Skeletal muscle tissue (tissue), 4 donors: ENCODE results near the gene LYZL6. TPM values are rescaled to one million over a fixed set of nuclear protein-coding genes. Genes with fewer than 3 reads are reported as not detected.

Source experiments
- H3K27ac ChIP-seq: one replicate; pipeline ENCODE4 v1.7.0; 2013; ENCODE audit warnings: mild to moderate bottlenecking, low read depth, low read length, inconsistent platforms
- H3K27me3 ChIP-seq, 3 donors: one replicate each; pipeline ENCODE4 v1.7.0; 2013; ENCODE audit warnings: low read length in 3 of 3; ENCODE audit not compliant: control insufficient read depth in 3 of 3, insufficient read depth in 3 of 3
- H3K36me3 ChIP-seq, 3 donors: one replicate each; pipeline ENCODE4 v1.7.0; 2013; ENCODE audit warnings: low read length in 3 of 3; ENCODE audit not compliant: control insufficient read depth in 3 of 3, insufficient read depth in 3 of 3
- H3K4me1 ChIP-seq, 3 donors: one replicate each; pipeline ENCODE4 v1.7.0; 2013; ENCODE audit warnings: low read length in 3 of 3, mild to moderate bottlenecking in 3 of 3; ENCODE audit not compliant: control insufficient read depth in 3 of 3, insufficient read depth in 3 of 3
- H3K4me3 ChIP-seq, 3 donors: one replicate each; pipeline ENCODE4 v1.7.0; 2013; ENCODE audit warnings: low read length in 3 of 3
- H3K9ac ChIP-seq, 3 donors: one replicate each; pipeline ENCODE4 v1.7.0; 2013; ENCODE audit warnings: low read length in 3 of 3, mild to moderate bottlenecking in 3 of 3, moderate library complexity in 2 of 3, low read depth in 1 of 3
- H3K9me3 ChIP-seq, 3 donors: one replicate each; pipeline ENCODE4 v1.7.0; 2013; ENCODE audit warnings: low read length in 3 of 3; ENCODE audit not compliant: control insufficient read depth in 3 of 3
- total RNA-seq: library from RNA; depleted of rRNA; stranded (reverse); fragments of >200 nt; gene quantifications from one replicate; pipeline ENCODE4 v1.2.3, GENCODE V29; 2014
- donor health status: Osteomylitis.

The LYZL6 gene, protein sequence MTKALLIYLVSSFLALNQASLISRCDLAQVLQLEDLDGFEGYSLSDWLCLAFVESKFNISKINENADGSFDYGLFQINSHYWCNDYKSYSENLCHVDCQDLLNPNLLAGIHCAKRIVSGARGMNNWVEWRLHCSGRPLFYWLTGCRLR
- not detected for total RNA-seq

DNA sequence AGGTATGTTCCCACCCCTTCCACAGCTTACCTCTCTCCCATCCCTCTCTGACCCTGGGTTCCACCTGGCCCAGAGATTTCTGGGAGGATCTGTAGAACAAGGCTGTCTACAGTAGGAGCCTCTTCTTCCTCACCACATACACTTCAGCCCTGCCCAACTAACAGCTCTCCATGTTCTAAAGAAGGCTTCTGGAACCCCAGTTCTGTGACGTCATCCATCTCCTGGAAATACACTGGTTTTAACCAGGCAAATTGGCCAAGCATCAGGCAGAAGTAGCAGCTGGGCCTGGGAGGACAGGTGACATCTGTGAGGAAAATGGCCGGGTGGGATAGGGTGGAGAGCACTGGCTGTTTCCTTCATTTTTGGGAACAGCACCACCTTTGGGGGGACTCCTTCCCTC is at the start of gene LYZL6:
TSS of gene LYZL6 (minus strand) at position 177 of the 400 bp plus-strand sequence. CDS start 4,357 bp downstream, outside the sequence.
- Histone ChIP-seq H3K9me3 (no peaks in the 10 kb centered on the region), H3K27me3 (peaks cover 0 to 4% (median 0%) of the 10 kb centered on the region in 3 donors), H3K4me3 (no peak within 1 kb of the TSS), H3K9ac (no peak within 1 kb of the TSS), H3K4me1 (no peaks in the 10 kb centered on the region), H3K27ac (no peak within 1 kb of the TSS), H3K36me3 (no peaks in the 10 kb centered on the region)

DNA sequence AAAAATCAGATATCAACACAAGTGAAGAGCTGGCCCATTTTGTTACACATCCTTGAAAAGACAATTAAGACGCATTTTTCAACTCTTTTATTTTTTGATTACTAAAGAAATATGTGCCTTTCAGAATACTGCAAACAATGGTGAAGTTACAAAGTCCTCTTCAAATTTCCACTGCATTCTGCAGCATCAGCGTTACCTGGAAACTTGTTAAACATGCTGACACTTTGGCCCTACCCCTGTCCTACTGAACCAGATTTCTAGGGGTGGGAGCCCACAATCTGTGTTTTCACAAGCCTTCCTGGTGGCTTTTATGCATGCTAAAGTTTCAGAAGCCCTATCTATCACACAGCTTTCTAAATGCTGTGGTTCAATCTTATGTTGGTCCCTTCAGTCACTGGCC is 47.6 kb upstream of the LYZL6 start:
- Histone ChIP-seq H3K27me3 (no peaks in the 10 kb centered on the region), H3K4me1 (peaks cover 3 to 8% (median 3%) of the 10 kb centered on the region in 3 donors), H3K4me3 (no peak overlapping the region), H3K9me3 (no peaks in the 10 kb centered on the region), H3K36me3 (no peaks in the 10 kb centered on the region), H3K27ac (no peak overlapping the region), H3K9ac (no peak overlapping the region)

DNA sequence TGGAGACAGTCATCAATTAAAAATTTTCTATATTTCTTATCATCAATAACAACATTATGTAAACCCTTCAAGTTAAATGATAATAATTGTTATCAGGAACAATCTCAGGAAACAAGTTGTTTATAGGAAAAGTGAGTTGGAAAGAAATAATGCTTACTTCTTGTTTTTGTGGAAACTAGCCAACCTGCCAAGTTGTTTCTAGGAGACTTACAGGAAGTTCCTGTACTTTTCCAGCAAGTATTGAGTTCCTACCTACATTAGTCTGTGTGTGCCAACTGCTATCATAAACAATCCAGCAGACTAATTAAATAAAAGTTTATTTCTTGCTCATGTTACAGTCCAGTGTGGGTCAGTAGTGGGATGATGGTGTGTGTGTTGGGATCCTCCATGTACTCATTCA is 44.7 kb upstream of the LYZL6 start:
- no peak overlapping the region for H3K9ac ChIP-seq
- no peak overlapping the region for H3K4me3 ChIP-seq
- H3K36me3 ChIP-seq, result no peaks in the 10 kb centered on the region
- H3K27me3 ChIP-seq, result peaks cover 0 to 6% (median 0%) of the 10 kb centered on the region in 3 donors
- no peak overlapping the region for H3K27ac ChIP-seq
- H3K9me3 ChIP-seq, result no peaks in the 10 kb centered on the region
- H3K4me1 ChIP-seq, result peaks cover 3 to 8% (median 6%) of the 10 kb centered on the region in 3 donors

DNA sequence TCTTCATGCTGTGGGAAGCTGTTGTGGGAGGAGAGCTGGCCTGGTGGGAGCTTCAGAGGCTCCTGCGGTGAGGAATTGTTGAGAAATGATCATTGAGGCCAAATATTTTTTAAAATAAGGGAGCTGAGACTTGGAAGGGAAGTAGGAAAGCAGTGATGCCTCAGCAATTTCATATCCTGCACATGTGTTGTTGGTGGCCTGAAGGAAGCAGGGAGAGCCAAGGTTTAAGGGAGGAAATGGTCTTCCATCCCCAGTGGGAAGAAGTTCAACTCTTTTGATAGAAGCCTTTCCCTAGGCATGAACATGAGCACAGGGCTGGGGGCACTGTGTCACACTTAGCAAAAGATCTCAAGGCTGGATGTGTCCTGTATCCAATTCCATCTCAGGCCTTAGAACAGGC is 43.1 kb upstream of the LYZL6 start, which contains the start of gene CCL14:
TSS of gene CCL14 (minus strand) at position 87 of the 400 bp plus-strand sequence. CDS start at position 7, 80 bp downstream.
- Histone ChIP-seq H3K36me3 (no peaks in the 10 kb centered on the region), H3K4me3 (peak within 1 kb of the TSS in 2 of 3 donors; percentile 26 to 65), H3K27ac (peak within 1 kb of the TSS; percentile 30), H3K4me1 (peaks cover 3 to 8% (median 6%) of the 10 kb centered on the region in 3 donors), H3K27me3 (peaks cover 0 to 6% (median 0%) of the 10 kb centered on the region in 3 donors), H3K9me3 (no peaks in the 10 kb centered on the region), H3K9ac (no peak within 1 kb of the TSS)

DNA sequence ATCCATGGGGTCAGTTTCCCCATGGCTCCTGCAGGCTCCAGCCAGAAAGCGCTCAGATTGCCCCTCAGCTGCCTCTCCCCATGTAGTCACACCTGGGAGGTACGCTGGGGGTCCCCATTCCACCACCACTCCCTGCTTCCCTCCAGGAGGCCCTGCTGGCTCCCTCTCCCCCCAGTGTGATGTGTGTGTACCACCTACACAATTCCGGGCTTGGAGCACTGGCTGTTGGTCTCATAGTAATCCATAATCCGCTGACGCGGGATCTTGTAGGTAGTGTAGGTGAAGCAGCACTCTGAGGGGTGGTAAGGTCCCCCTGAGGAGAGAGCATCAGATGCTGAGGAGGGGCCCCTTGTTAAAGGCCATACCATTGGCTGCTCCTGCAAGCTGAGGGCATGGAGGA is 40.6 kb upstream of the LYZL6 start:
- Histone ChIP-seq H3K27me3 (peaks cover 0 to 6% (median 0%) of the 10 kb centered on the region in 3 donors), H3K36me3 (no peaks in the 10 kb centered on the region), H3K27ac (no peak overlapping the region), H3K4me1 (peaks cover 3 to 8% (median 6%) of the 10 kb centered on the region in 3 donors), H3K4me3 (peak overlapping the region in 1 of 3 donors; percentile 38), H3K9ac (no peak overlapping the region), H3K9me3 (no peaks in the 10 kb centered on the region)

DNA sequence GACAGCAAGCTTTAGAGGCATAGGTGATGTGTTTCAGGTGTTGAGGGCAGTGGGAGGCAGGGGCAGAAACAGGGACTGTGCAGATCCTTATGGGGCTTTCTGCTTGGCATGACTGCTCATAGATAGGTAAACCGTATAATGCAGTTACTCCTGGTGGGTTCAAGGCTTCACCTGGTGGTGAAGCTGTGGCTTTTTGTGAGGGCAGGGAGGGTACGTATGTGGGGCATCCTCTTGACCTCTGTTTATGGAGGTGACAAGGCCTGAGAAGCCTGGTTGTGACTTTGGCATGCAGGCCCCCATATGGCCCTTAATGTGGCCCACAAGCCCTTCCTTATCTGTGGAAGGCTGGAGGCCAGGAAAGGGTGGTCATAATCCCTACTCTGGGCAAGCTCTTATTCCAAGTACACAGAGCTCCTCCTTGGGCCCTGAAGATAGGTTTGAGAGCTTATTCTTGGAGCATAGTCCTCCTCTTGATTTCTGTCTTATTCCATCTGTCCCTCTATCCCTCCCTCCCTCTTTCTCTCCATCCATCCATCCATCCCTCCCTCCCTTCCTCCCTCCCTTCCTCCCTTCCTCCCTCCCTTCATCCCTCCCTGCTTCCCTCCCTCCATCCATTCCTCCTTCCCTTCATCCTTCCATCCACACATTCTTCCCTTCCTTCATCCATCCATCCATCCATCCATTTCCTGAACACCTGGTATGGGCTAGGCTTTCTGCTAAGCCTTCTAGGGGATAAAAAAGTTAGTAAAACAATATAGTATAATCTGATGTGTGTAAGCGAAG is 39.1 kb upstream of the LYZL6 start:
- no peaks in the 10 kb centered on the region for H3K9me3 ChIP-seq
- H3K4me3 ChIP-seq, result no peak overlapping the region
- no peak overlapping the region for H3K9ac ChIP-seq
- H3K36me3 ChIP-seq, result no peaks in the 10 kb centered on the region
- peaks cover 3 to 6% (median 4%) of the 10 kb centered on the region in 3 donors for H3K4me1 ChIP-seq
- H3K27ac ChIP-seq, result no peak overlapping the region
- H3K27me3 ChIP-seq, result peaks cover 0 to 6% (median 5%) of the 10 kb centered on the region in 3 donors

DNA sequence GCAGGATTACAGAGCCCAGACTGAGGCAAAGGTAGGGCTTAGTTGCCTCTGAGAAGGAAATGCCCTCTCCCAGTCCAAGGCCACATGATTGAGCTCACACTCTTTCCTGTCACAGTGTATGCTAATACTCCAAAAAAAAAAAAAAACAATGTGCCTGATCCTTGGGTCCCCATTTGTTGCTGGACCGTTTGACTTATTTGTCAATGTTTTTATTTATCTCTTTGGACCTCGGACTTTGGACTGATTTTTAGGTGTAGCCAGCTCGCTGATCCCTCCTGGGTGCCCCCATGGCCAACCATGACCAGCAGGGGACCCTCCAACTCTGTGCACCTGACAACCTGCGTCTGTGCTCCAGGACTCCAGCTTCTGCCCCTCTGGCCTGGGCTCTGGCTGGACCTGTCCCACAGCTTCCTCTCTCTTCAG is 38.4 kb upstream of the LYZL6 start:
- Histone ChIP-seq H3K36me3 (no peaks in the 10 kb centered on the region), H3K27me3 (peaks cover 0 to 6% (median 5%) of the 10 kb centered on the region in 3 donors), H3K27ac (no peak overlapping the region), H3K9me3 (no peaks in the 10 kb centered on the region), H3K9ac (no peak overlapping the region), H3K4me3 (no peak overlapping the region), H3K4me1 (peaks cover 0 to 3% (median 3%) of the 10 kb centered on the region in 3 donors)

DNA sequence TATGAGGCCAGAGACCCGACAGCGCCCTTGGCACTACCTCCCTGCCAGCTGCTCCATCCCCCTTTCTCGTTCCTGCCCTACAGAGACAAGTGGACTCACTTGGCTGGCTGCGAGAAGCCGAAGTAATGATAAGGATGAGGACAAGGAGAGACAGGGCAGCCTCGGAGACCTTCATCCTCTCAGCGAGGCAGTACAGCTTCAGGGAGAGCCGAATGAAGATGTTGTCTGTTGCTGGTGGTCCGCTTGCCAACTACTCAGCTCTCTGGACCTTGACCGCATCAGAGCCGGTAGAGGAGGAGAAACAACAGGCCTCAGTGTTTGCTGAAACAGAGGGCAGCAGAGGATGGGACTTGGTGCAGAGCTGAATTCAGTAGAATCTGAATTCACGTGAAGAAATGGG is 37.7 kb upstream of the LYZL6 start, which contains the start of gene CCL16:
TSS of gene CCL16 (minus strand) at position 252 of the 400 bp plus-strand sequence. CDS start at position 175, 77 bp downstream.
- no peak within 1 kb of the TSS for H3K4me3 ChIP-seq
- peaks cover 0 to 6% (median 5%) of the 10 kb centered on the region in 3 donors for H3K27me3 ChIP-seq
- H3K9ac ChIP-seq, result no peak within 1 kb of the TSS
- H3K27ac ChIP-seq, result no peak within 1 kb of the TSS
- H3K9me3 ChIP-seq, result no peaks in the 10 kb centered on the region
- H3K36me3 ChIP-seq, result no peaks in the 10 kb centered on the region
- H3K4me1 ChIP-seq, result peaks cover 0 to 3% (median 0%) of the 10 kb centered on the region in 3 donors

DNA sequence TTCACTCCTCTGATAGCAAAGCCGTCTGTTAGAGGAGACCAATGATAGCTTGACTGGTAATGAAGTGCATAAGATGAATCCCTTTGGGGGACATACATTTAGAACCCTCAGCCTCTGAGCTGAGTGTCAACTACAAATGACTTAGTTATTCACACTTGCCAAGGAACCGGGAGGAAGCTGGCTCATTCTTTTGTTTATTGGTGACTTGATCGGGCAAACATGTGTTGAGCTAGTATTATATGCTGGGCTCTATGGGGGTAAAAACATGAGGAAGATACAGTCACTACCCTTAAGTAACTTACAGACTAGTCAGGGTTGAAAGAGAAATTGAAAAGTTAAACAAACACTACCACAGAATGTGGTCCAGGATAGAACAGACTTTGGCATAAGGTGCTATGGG is 34.8 kb upstream of the LYZL6 start:
- H3K36me3 ChIP-seq, result no peaks in the 10 kb centered on the region
- H3K4me3 ChIP-seq, result no peak overlapping the region
- peaks cover 0 to 6% (median 0%) of the 10 kb centered on the region in 3 donors for H3K4me1 ChIP-seq

DNA sequence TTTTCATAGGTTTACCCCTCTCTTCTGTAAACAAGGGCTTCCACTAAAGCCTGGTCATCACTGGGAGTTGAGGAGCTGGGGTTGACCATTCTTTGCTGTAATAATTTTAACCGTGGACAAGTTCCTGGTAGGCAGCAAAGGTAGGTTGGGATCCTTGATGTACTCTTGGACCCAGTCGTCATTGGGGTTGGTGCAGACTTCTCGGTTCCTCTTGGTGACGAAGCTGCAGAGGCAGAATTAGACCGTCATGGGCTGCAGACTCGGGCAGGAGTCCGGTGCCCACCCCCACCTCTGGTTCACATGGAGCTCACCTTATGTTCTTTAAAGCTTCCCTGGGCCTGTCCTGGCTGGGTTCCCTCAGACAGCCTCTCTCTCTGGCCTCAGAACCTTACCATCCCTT is 34.0 kb upstream of the LYZL6 start:
- Histone ChIP-seq H3K9me3 (no peaks in the 10 kb centered on the region), H3K4me1 (peaks cover 0 to 10% (median 3%) of the 10 kb centered on the region in 3 donors), H3K4me3 (no peak overlapping the region), H3K27me3 (peaks cover 0 to 5% (median 0%) of the 10 kb centered on the region in 3 donors), H3K36me3 (no peaks in the 10 kb centered on the region), H3K27ac (no peak overlapping the region), H3K9ac (no peak overlapping the region)

More for the DNA sequence above, 34.8 kb upstream of the LYZL6 start:
- no peak overlapping the region for H3K9ac ChIP-seq
- H3K27ac ChIP-seq, result no peak overlapping the region
- H3K27me3 ChIP-seq, result peaks cover 0 to 5% (median 0%) of the 10 kb centered on the region in 3 donors
- H3K9me3 ChIP-seq, result no peaks in the 10 kb centered on the region
